Measurements from ENCODE around the gene MNT.

DNA sequence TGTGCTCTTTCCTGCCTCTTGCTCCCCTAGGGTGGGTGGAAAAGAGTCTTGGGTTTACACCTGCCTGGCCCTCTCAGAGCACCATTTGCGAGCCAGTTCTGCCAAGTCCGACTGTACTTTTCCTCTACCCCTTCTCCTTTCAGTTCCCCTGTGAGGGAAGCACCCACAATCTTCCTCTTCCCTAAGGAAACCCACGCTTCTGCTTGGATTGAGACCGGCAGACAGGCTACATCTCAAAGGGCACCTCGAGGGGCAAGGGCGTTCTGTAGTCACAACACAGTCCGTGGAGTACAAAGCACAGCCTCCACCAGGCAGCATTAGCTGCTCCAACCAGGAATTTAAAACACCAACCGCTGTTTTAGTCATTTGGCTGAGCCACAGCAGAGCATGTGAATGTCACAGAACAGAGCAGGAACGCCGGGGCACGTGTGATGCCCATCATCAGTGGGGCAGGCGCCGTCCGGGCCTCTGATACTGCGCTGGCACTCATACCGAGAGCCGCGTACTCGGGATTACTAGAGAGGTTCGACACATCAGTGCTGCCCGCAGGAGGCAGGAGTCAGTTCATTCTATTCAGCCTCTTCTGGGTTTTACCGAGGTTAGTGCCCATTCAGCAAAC is 13.7 kb upstream of the MNT start:
- TF ChIP-seq YY1 (IDR thresholded peaks at IDR 0.05; ENCODE audit: insufficient read depth, insufficient read length), result no peak
- no peak for TF ChIP-seq SUZ12 (IDR thresholded peaks at IDR 0.05; ENCODE audit: extremely low read depth, insufficient read depth, insufficient read length)

Data from NT2/D1 (cell line).